ENCODE data around the gene TMEM145. TPM values are rescaled to one million over a fixed set of nuclear protein-coding genes. Genes with fewer than 3 reads are reported as not detected.
"Not testable (repeated sequence)": the region's sequence is repeated elsewhere in the genome, so short reads cannot be mapped to it uniquely, and the experiment has no call there.

TMEM145 gene
- total RNA-seq, 1 experiment from 2014 or later = 0.85 TPM

DNA sequence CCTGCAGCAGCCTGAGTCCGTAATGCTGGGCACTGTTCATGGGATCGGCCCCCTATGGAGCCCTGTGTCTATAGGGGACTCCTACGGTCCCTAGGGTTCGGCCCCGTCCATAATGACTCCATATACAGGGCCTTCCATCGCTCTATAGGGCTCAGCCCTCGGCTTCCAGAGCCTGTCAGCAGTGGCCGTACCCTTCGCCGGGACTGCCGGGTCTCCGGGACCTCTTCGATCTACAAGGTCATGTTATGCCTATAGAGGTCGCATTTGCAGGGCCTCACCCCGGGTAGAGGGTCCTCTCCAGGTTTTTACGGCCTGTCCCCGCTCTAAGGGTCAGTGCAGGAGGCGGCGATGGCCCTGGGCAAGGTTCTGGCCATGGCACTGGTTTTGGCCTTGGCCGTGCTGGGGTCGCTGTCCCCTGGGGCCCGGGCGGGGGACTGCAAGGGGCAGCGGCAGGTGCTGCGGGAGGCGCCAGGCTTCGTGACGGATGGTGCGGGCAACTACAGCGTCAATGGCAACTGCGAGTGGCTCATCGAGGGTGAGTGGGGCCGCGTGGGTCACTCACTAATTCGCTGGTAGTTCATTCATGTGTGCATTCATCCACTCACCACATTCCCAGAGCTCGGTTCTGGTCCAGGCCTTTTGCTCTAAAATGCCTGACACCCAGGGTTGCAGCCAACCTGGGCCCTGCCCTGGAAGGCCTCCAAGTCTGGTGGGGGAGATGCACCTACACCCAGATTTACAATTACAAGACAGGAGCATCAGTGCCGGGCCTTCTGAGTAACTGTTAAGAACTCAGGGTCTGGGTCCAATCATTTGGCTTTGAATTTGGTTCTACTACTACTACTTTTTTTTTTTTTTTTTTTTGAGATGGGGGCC, 13.0 kb downstream of the TMEM145 start:
- Histone ChIP-seq H3K4me1 (peaks cover 6% of the 10 kb centered on the region; the same call in 1 of the 2 replicates), H3K27ac (peak overlapping the region; percentile 57)
- DNase-seq = peak; percentile 34

DNA sequence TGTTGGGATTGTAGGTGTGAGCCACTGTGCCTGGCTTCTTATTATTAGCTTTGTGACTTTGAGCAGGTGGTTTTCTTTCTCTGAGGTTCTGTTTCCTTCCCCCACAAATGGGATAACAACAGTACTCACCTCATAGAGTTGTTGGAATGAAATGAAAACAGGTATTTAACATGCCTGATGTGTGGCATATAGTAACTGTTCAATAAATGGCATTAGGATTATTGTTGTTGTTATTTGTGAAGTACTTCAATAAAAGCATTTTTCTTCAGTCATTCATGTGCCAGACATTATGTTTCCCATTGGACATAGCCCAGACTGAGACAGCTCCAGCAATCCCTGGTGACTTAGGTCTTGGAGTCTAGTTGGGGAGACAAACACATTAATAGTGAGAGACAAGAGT, 13.9 kb downstream of the TMEM145 start:
- Histone ChIP-seq H3K9me3 (replicated peaks) (no peaks in the 10 kb centered on the region), H3K27ac (no peak overlapping the region), H3K27me3 (no peaks in the 10 kb centered on the region), H3K4me3 (no peak overlapping the region), H3K36me3 (no peaks in the 10 kb centered on the region), H3K4me1 (peaks cover 6% of the 10 kb centered on the region; the same call in 1 of the 2 replicates)
- DNase-seq = no peak

More for the DNA sequence above, 13.0 kb downstream of the TMEM145 start:
- H3K27me3 ChIP-seq = no peaks in the 10 kb centered on the region
- no peaks in the 10 kb centered on the region for H3K9me3 ChIP-seq (replicated peaks)
- peak overlapping the region; percentile 83 for H3K4me3 ChIP-seq
- no peaks in the 10 kb centered on the region for H3K36me3 ChIP-seq

DNA sequence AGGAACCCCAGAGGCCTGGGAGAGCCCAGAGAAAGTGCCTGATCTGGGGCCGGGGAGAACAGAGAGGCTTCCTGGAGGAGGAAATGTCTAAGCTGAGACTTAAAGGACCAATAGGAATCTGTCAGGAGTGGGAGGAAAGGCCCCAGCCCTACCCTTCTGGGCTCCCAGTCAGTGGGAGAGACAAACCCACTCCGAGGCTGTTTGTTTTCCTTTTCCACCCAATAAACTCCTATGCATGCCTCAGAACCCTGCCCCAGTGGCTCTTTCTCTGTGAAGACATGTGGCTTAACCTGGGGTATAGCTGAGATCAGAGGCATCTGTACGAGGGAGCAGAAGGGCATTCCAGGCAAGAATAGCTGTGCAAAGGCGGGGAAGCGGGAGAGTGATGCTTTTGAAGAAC, 14.3 kb downstream of the TMEM145 start:
- H3K27ac ChIP-seq = no peak overlapping the region
- H3K9me3 ChIP-seq (replicated peaks) = no peaks in the 10 kb centered on the region
- no peaks in the 10 kb centered on the region for H3K27me3 ChIP-seq
- no peak overlapping the region for H3K4me3 ChIP-seq
- no peak for DNase-seq
- peaks cover 8% of the 10 kb centered on the region; the same call in 1 of the 2 replicates for H3K4me1 ChIP-seq
- H3K36me3 ChIP-seq = no peaks in the 10 kb centered on the region

DNA sequence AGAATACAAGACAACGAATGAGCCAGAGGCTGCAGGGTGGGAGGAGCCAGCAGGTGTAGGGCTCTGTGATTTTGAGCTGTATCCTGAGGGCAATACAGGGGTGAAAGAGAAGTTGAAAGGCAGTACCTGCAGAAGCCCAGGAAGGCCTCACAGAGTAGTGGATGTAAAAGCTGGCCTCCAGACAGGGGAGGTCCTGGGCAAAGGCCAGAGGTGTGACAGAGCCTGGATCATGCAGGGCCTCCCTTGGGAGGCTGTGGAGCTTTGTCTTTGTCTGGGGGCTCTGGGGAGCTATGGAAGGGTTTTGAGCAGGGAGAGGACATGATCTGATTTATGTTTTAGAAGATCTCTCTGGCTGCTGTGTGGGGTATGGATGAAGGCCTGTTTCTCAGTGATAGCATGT, 15.0 kb downstream of the TMEM145 start:
- DNase-seq = no peak
- no peaks in the 10 kb centered on the region for H3K27me3 ChIP-seq
- H3K9me3 ChIP-seq (replicated peaks) = no peaks in the 10 kb centered on the region
- H3K4me3 ChIP-seq = no peak overlapping the region
- no peaks in the 10 kb centered on the region for H3K36me3 ChIP-seq
- H3K27ac ChIP-seq = no peak overlapping the region
- H3K4me1 ChIP-seq = peaks cover 8% of the 10 kb centered on the region; the same call in 1 of the 2 replicates

DNA sequence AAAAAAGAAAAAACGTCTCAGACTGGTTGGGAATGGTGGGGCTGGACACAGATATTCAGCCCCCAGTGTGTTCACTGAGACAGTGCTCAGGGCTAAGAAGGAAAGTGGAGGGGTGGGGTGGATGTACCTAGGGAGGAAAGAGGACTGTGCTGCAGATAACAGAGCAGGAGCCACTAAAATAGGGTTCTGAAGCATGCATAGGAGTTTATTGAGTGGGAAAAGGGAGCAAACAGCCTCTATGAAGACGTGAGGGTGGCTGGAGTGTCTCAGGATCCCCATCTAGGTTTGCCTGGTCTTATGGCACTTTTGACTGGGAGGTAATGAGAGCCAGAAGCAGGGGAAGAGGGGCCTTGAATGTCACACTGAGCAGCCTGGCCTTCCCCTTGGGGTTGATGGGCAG, 15.7 kb downstream of the TMEM145 start:
- H3K4me1 ChIP-seq = peaks cover 8% of the 10 kb centered on the region; the same call in 1 of the 2 replicates
- H3K4me3 ChIP-seq = no peak overlapping the region
- peak in 1 of 2 experiments; percentile 26 for DNase-seq
- H3K36me3 ChIP-seq = no peaks in the 10 kb centered on the region
- no peaks in the 10 kb centered on the region for H3K27me3 ChIP-seq
- no peaks in the 10 kb centered on the region for H3K9me3 ChIP-seq (replicated peaks)
- no peak overlapping the region for H3K27ac ChIP-seq

DNA sequence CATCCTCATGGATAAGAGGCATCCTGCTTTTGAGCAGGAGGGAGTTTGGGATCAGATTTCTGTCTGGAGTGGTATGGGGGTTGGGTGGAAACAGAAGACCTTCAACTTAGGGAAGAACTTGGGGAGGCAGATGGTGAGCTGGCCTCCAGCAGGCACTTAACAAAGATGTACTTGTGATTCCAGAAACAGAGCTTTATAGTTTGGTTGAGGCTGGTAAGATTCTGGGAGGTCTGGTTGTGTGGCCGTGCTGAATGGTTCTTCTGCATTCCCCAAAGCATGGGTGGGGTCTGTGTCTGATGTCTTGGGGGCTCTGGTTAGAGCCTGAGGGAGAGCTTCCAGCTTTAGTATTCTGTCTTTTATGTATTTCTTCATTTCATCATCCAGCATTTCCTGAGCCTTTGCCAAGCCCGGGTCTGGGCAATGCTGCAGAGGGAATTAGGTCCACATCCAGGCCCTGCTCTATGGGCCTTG, 17.2 kb downstream of the TMEM145 start:
- Histone ChIP-seq H3K9me3 (replicated peaks) (no peaks in the 10 kb centered on the region), H3K27me3 (no peaks in the 10 kb centered on the region), H3K27ac (peak overlapping the region; percentile 26; the same call in 1 of the 2 replicates), H3K4me3 (no peak overlapping the region), H3K36me3 (no peaks in the 10 kb centered on the region), H3K4me1 (peaks cover 8% of the 10 kb centered on the region; the same call in 1 of the 2 replicates)
- peak; percentile 59 to 80 for DNase-seq

DNA sequence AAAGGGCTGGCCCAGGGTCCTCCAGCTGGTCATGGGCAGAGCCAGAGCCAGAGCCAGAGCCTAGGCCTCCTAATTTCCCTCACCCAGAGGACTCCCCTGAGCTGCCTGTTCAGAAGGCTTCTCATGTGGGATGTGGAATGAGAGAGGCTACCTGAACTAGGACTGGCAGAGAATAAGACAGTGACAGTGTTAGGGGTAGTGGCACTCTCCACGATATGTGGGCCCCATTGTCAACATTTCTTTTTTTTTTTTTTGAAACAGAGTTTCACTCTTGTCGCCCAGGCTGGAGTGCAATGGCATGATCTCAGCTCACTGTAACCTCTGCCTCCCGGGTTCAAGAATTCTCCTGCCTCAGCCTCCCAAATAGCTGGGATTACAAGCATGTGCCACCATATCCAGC, 18.2 kb downstream of the TMEM145 start:
- not testable (repeated sequence) for DNase-seq; H3K27me3 ChIP-seq; H3K4me3 ChIP-seq; H3K36me3 ChIP-seq; H3K27ac ChIP-seq; H3K4me1 ChIP-seq; H3K9me3 ChIP-seq (replicated peaks)

DNA sequence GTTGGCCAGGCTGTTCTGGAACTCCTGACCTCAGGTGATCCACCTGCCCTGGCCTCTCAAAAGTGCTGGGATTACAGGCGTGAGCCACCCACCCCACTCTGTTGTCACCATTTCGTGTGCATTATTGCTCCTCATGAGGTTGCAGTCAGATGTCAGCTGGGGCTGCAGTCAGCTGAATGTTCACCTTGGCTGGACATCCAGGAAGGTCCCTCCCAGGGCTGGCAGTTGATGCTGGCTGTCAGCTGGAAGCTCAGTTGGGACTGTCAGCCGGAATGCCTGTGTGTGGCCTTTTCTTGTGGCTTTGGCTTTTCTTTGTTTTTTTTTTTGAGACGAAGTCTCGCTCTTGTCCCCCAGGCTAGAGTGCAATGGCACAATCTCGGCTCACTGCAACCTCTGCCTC, 18.9 kb downstream of the TMEM145 start:
- Histone ChIP-seq H3K4me1 (peaks cover 8% of the 10 kb centered on the region; the same call in 1 of the 2 replicates), H3K27ac (no peak overlapping the region), H3K36me3 (peaks cover 2% of the 10 kb centered on the region; the same call in 1 of the 2 replicates), H3K27me3 (no peaks in the 10 kb centered on the region), H3K4me3 (no peak overlapping the region), H3K9me3 (replicated peaks) (no peaks in the 10 kb centered on the region)
- DNase-seq = peak; percentile 54 to 67

DNA sequence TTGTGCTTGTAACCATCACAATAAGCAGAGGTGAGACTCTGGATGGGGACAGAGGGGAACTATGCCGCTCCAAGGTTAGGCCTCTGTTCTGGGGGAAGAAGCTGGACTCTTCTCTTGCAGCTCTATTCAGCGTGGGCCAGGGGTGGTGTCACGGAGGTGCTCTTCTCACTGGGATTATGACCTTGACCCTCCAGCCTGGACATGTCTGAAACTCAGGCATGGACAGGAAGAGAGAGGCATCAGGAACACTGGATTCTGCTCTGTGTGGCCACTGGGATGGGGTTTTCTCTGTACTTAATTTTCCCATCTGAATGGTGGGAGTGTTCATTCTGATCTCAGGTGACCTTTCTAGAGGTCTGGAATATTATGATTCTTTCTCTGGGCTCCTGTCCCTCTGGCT, 19.9 kb downstream of the TMEM145 start:
- Histone ChIP-seq H3K4me1 (peaks cover 8% of the 10 kb centered on the region; the same call in 1 of the 2 replicates), H3K9me3 (replicated peaks) (no peaks in the 10 kb centered on the region), H3K27me3 (no peaks in the 10 kb centered on the region), H3K4me3 (no peak overlapping the region), H3K36me3 (peaks cover 2% of the 10 kb centered on the region; the same call in 1 of the 2 replicates), H3K27ac (no peak overlapping the region)
- DNase-seq = no peak

DNA sequence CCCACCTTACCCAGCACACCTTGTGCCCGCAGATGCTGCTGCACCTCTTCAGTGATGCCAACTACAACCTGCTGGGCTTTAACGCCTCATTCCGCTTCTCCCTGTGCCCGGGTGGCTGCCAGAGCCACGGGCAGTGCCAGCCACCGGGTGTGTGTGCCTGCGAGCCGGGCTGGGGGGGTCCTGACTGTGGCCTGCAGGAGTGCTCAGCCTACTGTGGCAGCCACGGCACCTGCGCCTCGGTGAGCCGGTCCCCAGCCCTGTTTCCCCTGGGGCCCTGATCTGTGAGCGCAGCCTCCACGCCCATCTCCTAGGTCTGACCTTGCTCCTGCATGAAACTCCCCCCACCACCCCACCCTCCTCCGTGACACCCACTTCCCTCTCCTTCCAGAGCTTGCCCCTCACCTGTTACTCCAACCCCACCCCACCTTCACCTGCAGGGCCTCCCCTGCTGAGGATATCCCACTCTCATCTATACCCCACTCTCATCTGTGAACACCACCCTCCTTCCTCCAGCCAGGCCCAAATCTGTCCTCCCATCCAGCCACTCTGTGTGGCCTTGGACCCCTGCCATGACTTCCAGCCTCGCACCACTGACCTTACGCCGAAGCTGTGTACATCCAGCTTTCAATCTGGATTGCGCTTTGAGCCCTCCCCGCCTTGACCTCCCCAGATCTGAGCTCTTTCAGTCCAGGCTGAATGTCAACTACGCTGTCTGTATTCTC, 21.0 kb downstream of the TMEM145 start:
- H3K27me3 ChIP-seq = no peaks in the 10 kb centered on the region
- no peak overlapping the region for H3K4me3 ChIP-seq
- no peak for DNase-seq
- H3K9me3 ChIP-seq (replicated peaks) = no peaks in the 10 kb centered on the region
- H3K36me3 ChIP-seq = peaks cover 2% of the 10 kb centered on the region; the same call in 1 of the 2 replicates
- H3K4me1 ChIP-seq = peaks cover 8% of the 10 kb centered on the region; the same call in 1 of the 2 replicates
- H3K27ac ChIP-seq = no peak overlapping the region

DNA sequence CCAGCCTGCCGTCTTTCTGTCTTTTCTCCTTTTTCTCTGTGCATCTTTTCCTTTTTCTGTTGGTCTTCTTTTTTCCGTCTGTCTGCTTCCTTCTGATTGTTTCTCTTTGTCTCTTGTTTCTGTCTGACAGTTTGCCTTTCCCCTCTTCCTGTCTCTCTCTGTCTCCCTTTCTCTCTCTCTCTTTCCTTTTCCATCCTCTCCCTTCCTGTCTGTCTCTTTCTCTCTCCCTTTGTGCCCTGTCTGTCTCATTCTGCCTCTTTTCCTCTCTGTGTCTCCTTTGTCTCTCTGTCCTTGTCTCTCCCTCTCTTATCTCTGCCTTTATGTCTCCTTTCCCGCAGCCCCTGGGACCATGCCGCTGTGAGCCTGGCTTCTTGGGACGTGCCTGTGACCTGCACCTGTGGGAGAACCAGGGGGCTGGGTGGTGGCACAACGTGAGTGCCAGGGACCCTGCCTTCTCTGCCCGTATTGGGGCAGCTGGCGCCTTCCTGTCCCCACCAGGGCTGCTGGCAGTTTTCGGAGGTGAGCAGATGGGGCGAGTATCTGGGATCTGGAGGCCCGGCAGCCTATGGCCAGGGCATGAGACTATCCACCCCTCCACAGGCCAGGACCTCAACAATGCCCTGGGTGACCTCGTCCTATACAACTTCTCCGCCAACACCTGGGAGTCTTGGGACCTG, 21.7 kb downstream of the TMEM145 start:
- peaks cover 8% of the 10 kb centered on the region; the same call in 1 of the 2 replicates for H3K4me1 ChIP-seq
- H3K27ac ChIP-seq = no peak overlapping the region
- no peak overlapping the region for H3K4me3 ChIP-seq
- H3K27me3 ChIP-seq = no peaks in the 10 kb centered on the region
- H3K9me3 ChIP-seq (replicated peaks) = no peaks in the 10 kb centered on the region
- no peak for DNase-seq
- peaks cover 2% of the 10 kb centered on the region; the same call in 1 of the 2 replicates for H3K36me3 ChIP-seq

DNA sequence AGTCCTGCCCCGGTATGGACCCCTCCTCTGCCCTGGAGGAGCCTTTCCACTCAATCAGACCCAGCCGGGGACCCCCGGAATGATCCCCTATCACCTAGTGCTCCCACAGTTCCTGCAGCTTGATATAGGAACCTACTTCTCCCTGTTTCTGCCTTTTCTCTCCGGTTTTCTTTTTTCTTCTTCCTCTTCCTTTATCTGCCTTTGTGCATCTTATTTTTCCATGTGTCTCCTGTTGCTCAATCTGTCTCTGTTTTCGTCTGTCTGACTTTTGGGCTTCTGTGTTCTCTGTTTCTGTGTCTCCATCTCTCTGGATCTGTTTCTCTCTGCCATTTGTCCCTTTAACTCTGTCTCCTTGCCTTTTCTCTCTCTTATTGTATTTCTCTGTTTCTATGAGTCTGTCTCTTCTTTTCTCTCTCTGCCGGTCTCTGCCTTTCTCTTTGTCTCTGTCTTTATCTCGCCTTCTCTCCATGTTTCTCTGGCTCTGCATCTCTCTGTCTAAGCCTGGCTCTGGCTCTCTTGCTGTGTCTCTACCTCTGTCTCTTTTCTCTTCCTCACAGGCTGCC, 22.3 kb downstream of the TMEM145 start:
- H3K4me3 ChIP-seq = no peak overlapping the region
- no peak for DNase-seq

DNA sequence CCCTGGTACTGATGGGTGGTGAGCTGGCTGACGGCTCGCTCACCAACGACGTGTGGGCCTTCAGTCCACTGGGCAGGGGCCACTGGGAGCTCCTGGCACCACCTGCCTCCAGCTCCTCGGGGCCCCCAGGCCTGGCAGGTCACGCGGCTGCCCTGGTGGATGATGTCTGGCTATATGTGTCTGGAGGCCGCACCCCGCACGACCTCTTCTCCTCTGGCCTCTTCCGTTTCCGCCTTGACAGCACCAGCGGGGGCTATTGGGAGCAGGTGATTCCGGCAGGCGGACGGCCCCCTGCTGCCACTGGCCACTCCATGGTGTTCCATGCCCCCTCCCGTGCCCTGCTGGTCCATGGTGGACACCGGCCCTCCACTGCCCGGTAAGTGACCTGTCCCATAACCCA, 22.9 kb downstream of the TMEM145 start:
- H3K4me1 ChIP-seq = peaks cover 2% of the 10 kb centered on the region; the same call in 1 of the 2 replicates
- H3K9me3 ChIP-seq (replicated peaks) = no peaks in the 10 kb centered on the region
- H3K27ac ChIP-seq = no peak overlapping the region
- H3K36me3 ChIP-seq = peaks cover 2% of the 10 kb centered on the region; the same call in 1 of the 2 replicates
- H3K4me3 ChIP-seq = no peak overlapping the region
- no peaks in the 10 kb centered on the region for H3K27me3 ChIP-seq
- no peak for DNase-seq

More for the DNA sequence above, 22.3 kb downstream of the TMEM145 start:
- Histone ChIP-seq H3K36me3 (peaks cover 2% of the 10 kb centered on the region; the same call in 1 of the 2 replicates), H3K4me1 (peaks cover 6% of the 10 kb centered on the region; the same call in 1 of the 2 replicates), H3K27me3 (no peaks in the 10 kb centered on the region), H3K9me3 (replicated peaks) (no peaks in the 10 kb centered on the region), H3K27ac (no peak overlapping the region)
